H1 (cell line): ENCODE data around the gene GINS2. TPM values are rescaled to one million over a fixed set of nuclear protein-coding genes. Genes with fewer than 3 reads are reported as not detected.

Experiments
- CTCF ChIA-PET: fragments of 300-600 bp; sonication (Branson Sonifier 250); formaldehyde crosslinking; loops from one replicate; lab custom pipeline; 2021; ENCODE audit not compliant: partially characterized antibody; lab: Charles Lee
- POLR2A ChIA-PET: fragments of 300-600 bp; sonication (Branson Sonifier 250); formaldehyde crosslinking; loops from one replicate; lab custom pipeline; 2021; ENCODE audit warnings: inconsistent platforms; ENCODE audit not compliant: partially characterized antibody; lab: Charles Lee
- DNase-seq, 2 experiments: peaks; one replicate each; pipeline versions ENCODE4 v3.0.0 to v3.0.0-alpha.2; 2010 to 2022; ENCODE audit warnings: low spot score in 2 of 2, low read depth in 1 of 2, mixed read lengths in 1 of 2
- FAIRE-seq: peaks from 2 replicates; lab custom pipeline; 2011; peaks lifted over from hg19 to GRCh38; lab: Jason Lieb, UNC
- H2AFZ ChIP-seq: 2 replicates; pipeline ENCODE4 v1.8.1; 2012; ENCODE audit warnings: low read length, inconsistent platforms
- H2AK5ac ChIP-seq: 2 replicates; pipeline ENCODE4 v1.6.1; 2013; ENCODE audit warnings: low read depth, low read length
- H2BK120ac ChIP-seq: replicated peaks from 2 replicates; pipeline ENCODE3; 2013; ENCODE audit warnings: low read depth, low read length, inconsistent platforms
- H2BK12ac ChIP-seq: 2 replicates; pipeline ENCODE4 v1.6.1; 2013; ENCODE audit warnings: low read depth, low read length
- H2BK15ac ChIP-seq: 2 replicates; pipeline ENCODE4 v1.6.1; 2013; ENCODE audit warnings: low read length
- H2BK20ac ChIP-seq: 2 replicates; pipeline ENCODE4 v1.6.1; 2013; ENCODE audit warnings: low read length
- H2BK5ac ChIP-seq: 2 replicates; pipeline ENCODE4 v1.6.1; 2013; ENCODE audit warnings: low read depth, low read length
- H3K14ac ChIP-seq: 2 replicates; pipeline ENCODE4 v1.6.1; 2013; ENCODE audit warnings: inconsistent platforms; ENCODE audit not compliant: insufficient read length
- H3K18ac ChIP-seq: 2 replicates; pipeline ENCODE4 v1.6.1; 2013; ENCODE audit warnings: low read length; ENCODE audit errors: extremely low read depth
- H3K23ac ChIP-seq: 2 replicates; pipeline ENCODE4 v1.6.1; 2013; ENCODE audit warnings: inconsistent platforms; ENCODE audit not compliant: insufficient read length
- H3K23me2 ChIP-seq: 2 replicates; pipeline ENCODE4 v1.6.1; 2013; ENCODE audit warnings: low read depth, low read length
- H3K27ac ChIP-seq: 2 replicates; pipeline ENCODE4 v1.6.1; 2011; ENCODE audit warnings: low read depth, low read length, inconsistent platforms
- H3K27me3 ChIP-seq, 4 experiments: replicated peaks in 1 of 4; 1 replicate in 1 of 4; 2 replicates in 3 of 4; pipeline versions ENCODE4 v1.6.1 to v1.8.1; 2011 to 2013; ENCODE audit warnings: low read length in 3 of 4, mild to moderate bottlenecking in 3 of 4, inconsistent platforms in 2 of 4, mixed read lengths in 2 of 4, moderate library complexity in 1 of 4; ENCODE audit not compliant: control insufficient read depth in 3 of 4, insufficient read depth in 3 of 4; ENCODE audit errors: extremely low read depth in 1 of 4
- H3K36me3 ChIP-seq, 4 experiments: 2 replicates each; pipeline versions ENCODE4 v1.6.1 to v1.8.1; 2011 to 2013; ENCODE audit warnings: mild to moderate bottlenecking in 4 of 4, low read length in 3 of 4, moderate library complexity in 2 of 4, control low read depth in 1 of 4, inconsistent platforms in 1 of 4; ENCODE audit not compliant: insufficient read depth in 4 of 4, control insufficient read depth in 2 of 4
- H3K4ac ChIP-seq: replicated peaks from 2 replicates; pipeline ENCODE3; 2013; ENCODE audit warnings: low read length, low read depth, mixed read lengths, inconsistent platforms; ENCODE audit not compliant: insufficient read length
- H3K4me1 ChIP-seq, 4 experiments: replicated peaks in 1 of 4; 1 replicate in 1 of 4; 2 replicates in 3 of 4; pipeline versions ENCODE4 v1.6.1 to v1.8.1; 2011 to 2013; ENCODE audit warnings: low read length in 3 of 4, inconsistent platforms in 2 of 4, mixed read lengths in 1 of 4; ENCODE audit not compliant: insufficient read depth in 4 of 4, control insufficient read depth in 3 of 4
- H3K4me2 ChIP-seq, 2 experiments: 2 replicates each; pipeline versions ENCODE4 v1.6.1 to v1.8.1; 2011 to 2013; ENCODE audit warnings: low read depth in 2 of 2, low read length in 2 of 2, control low read depth in 1 of 2, inconsistent platforms in 1 of 2, mild to moderate bottlenecking in 1 of 2; ENCODE audit not compliant: insufficient read depth in 1 of 2
- H3K4me3 ChIP-seq, 4 experiments: fragments of 200-600, 300-600 bp in 1 of 4; sonication (generic), shearing (Covaris generic), sonication (Bioruptor Twin) in 1 of 4; 2 replicates each; pipeline versions ENCODE4 v1.5.1 to v1.8.1; 2011 to 2016; ENCODE audit warnings: low read length in 4 of 4, low read depth in 3 of 4, control low read depth in 2 of 4, inconsistent platforms in 2 of 4, mild to moderate bottlenecking in 2 of 4, mixed read lengths in 1 of 4, moderate library complexity in 1 of 4; ENCODE audit not compliant: insufficient read depth in 2 of 4; ENCODE audit errors: extremely low read depth in 1 of 4
- H3K56ac ChIP-seq: replicated peaks from 2 replicates; pipeline ENCODE3; 2013; ENCODE audit warnings: low read depth, mild to moderate bottlenecking, mixed read lengths, low read length, inconsistent platforms; ENCODE audit not compliant: insufficient read length
- H3K79me1 ChIP-seq: 2 replicates; pipeline ENCODE4 v1.6.1; 2013; ENCODE audit warnings: low read depth, low read length, control low read depth
- H3K79me2 ChIP-seq, 2 experiments: 2 replicates each; pipeline versions ENCODE4 v1.6.1 to v1.8.1; 2012 to 2013; ENCODE audit warnings: low read length in 2 of 2, mild to moderate bottlenecking in 2 of 2, inconsistent platforms in 1 of 2; ENCODE audit not compliant: insufficient read depth in 2 of 2, control insufficient read depth in 1 of 2
- H3K9ac ChIP-seq, 4 experiments: replicated peaks in 1 of 4; 1 replicate in 1 of 4; 2 replicates in 3 of 4; pipeline versions ENCODE4 v1.6.1 to v1.8.1; 2011 to 2013; ENCODE audit warnings: low read depth in 3 of 4, low read length in 3 of 4, control low read depth in 2 of 4, mild to moderate bottlenecking in 2 of 4, moderate library complexity in 2 of 4, inconsistent platforms in 1 of 4; ENCODE audit errors: extremely low read depth in 1 of 4
- H3K9me3 ChIP-seq, 2 experiments: 2 replicates each; pipeline versions ENCODE4 v1.6.1 to v1.8.1; 2012 to 2013; ENCODE audit warnings: mild to moderate bottlenecking in 2 of 2, moderate library complexity in 2 of 2, control low read depth in 1 of 2, inconsistent platforms in 1 of 2, low read depth in 1 of 2, low read length in 1 of 2, mixed read lengths in 1 of 2; ENCODE audit not compliant: insufficient read depth in 2 of 2
- H4K20me1 ChIP-seq, 2 experiments: replicated peaks in 1 of 2; 2 replicates each; pipeline versions ENCODE3 to v1.8.1; 2011 to 2013; ENCODE audit warnings: inconsistent platforms in 2 of 2, low read length in 2 of 2, mild to moderate bottlenecking in 1 of 2; ENCODE audit not compliant: insufficient read depth in 2 of 2, control insufficient read depth in 1 of 2
- H4K5ac ChIP-seq: 2 replicates; pipeline ENCODE4 v1.6.1; 2013; ENCODE audit warnings: low read length, low read depth, mixed read lengths, inconsistent platforms; ENCODE audit not compliant: insufficient read length
- H4K8ac ChIP-seq: 2 replicates; pipeline ENCODE4 v1.8.0; 2013; ENCODE audit warnings: mild to moderate bottlenecking, moderate library complexity, low read length, inconsistent platforms; ENCODE audit not compliant: insufficient read depth; ENCODE audit errors: extremely low read depth
- H4K91ac ChIP-seq: replicated peaks from 2 replicates; pipeline ENCODE3; 2013; ENCODE audit warnings: low read length, mixed read lengths, inconsistent platforms; ENCODE audit not compliant: insufficient read length
- JUN ChIP-seq: IDR thresholded peaks from 2 replicates; pipeline ENCODE4 v1.6.1; 2011; ENCODE audit warnings: low read depth, mild to moderate bottlenecking, improper control_type of control experiment, low read length
- WGBS, 2 experiments: shearing (Covaris generic) in 1 of 2; methylation state at CpG; one replicate each; pipeline versions ENCODE4 v1.1.6 to v1.1.7; 2013 to 2015; ENCODE audit warnings: low lambda C conversion rate in 2 of 2, mixed read lengths in 2 of 2, inconsistent platforms in 1 of 2, low coverage in 1 of 2, missing lambda C conversion rate in 1 of 2; ENCODE audit not compliant: insufficient replicate concordance in 2 of 2, insufficient coverage in 1 of 2, insufficient read length in 1 of 2; ENCODE audit errors: extremely low coverage in 1 of 2, missing lambda C conversion rate in 1 of 2; 5-methylcytosine and 5-hydroxymethylcytosine counted together
- polyA plus RNA-seq, 7 experiments: library from polyadenylated mRNA; depleted of rRNA in 3 of 7; stranded (reverse) in 5 of 7; unstranded in 2 of 7; fragments of >200 nt in 5 of 7; fragments of 200-250 nt in 2 of 7; gene quantifications; 1 replicate in 5 of 7; 2 replicates in 1 of 7; 4 replicates in 1 of 7; pipeline versions ENCODE4 v1.2.1 to v1.2.3, GENCODE V29; 2011 to 2013; ENCODE audit warnings: missing spikeins in 2 of 7, mixed read lengths in 2 of 7
- total RNA-seq: library from RNA; stranded (reverse); fragmentation: NEBNext Ultra II Directional; extraction: Animal tissue kit (Norgen Biotek cat#: 25700); gene quantifications from 2 replicates; pipeline ENCODE4 v1.2.1, GENCODE V29; 2021

Gene GINS2
- total and polyA plus RNA-seq, 2 of the 8 experiments (the other 6 are each of a cell fraction or from before 2014, with no cell fraction given): 29.4 to 59.1 TPM

GRCh38 chr16:85657267-85657650 lies 31.5 kb downstream of the GINS2 start:
- Histone ChIP-seq H2BK15ac (no peak overlapping the region), H2BK20ac (no peak overlapping the region), H3K56ac (no peak overlapping the region), H2BK5ac (no peak overlapping the region), H3K14ac (no peak overlapping the region), H3K27me3 (no peaks in the 10 kb centered on the region), H3K4ac (no peak overlapping the region), H3K23ac (no peak overlapping the region), H2AK5ac (no peak overlapping the region), H4K5ac (no peak overlapping the region), H4K20me1 (peaks cover 20 to 28% of the 10 kb centered on the region in 2 experiments), H4K8ac (peak overlapping the region; percentile 35; the same call in 1 of the 2 replicates), H2BK120ac (no peak overlapping the region), H3K27ac (no peak overlapping the region), H3K4me3 (no peak overlapping the region), H4K91ac (no peak overlapping the region), H3K36me3 (peaks cover 19 to 68% (median 51%) of the 10 kb centered on the region in 4 experiments), H3K18ac (no peak overlapping the region), H3K79me1 (peaks cover 10% of the 10 kb centered on the region; the same call in 1 of the 2 replicates), H3K79me2 (peaks cover 0 to 9% of the 10 kb centered on the region in 2 experiments; a peak in 1 of 4 replicates), H2BK12ac (no peak overlapping the region), H2AFZ (no peak overlapping the region), H3K9me3 (peaks cover 0 to 12% of the 10 kb centered on the region in 2 experiments; a peak in 1 of 4 replicates), H3K9ac (no peak overlapping the region; a peak in 2 of 7 replicates), H3K4me1 (no peaks in the 10 kb centered on the region; a peak in 1 of 7 replicates), H3K4me2 (no peak overlapping the region), H3K23me2 (no peaks in the 10 kb centered on the region)
- ChIA-PET CTCF (interaction anchor here (0.8 to 16.9 kb wide), 9 partner anchors 11 to 201 kb away, joined by 3 to 248 read pairs (median 5); no protein-coding TSS in a partner anchor), POLR2A (no interaction called here)
- WGBS, 2 experiments: 92% methylated on average over 21 of the region's 21 CpGs; no CpG with 5 or more reads in 1 of the 2 experiments
- no peak for TF ChIP-seq JUN
- DNase-seq (no peak), FAIRE-seq (no peak)
